RWPE2 (cell line): ENCODE data around the gene PROM1.

Source experiments
- ATAC-seq: fragments of 200-7000 bp; cut with Tn5 transposase; 3 replicates; pipeline ENCODE4 v1.9.1; 2021; ENCODE audit warnings: low read depth
- DNase-seq: peaks from one replicate; pipeline ENCODE4 v3.0.0-alpha.2; 2020; ENCODE audit warnings: low spot score
- H3K27ac ChIP-seq: fragments of 450-650 bp; 2 replicates; pipeline ENCODE4 v1.5.1; 2017; ENCODE audit warnings: mild to moderate bottlenecking; ENCODE audit not compliant: poor library complexity, severe bottlenecking
- H3K27me3 ChIP-seq: fragments of 250-450 bp; sonication (Bioruptor Pico); 2 replicates; pipeline ENCODE4 v1.5.1; 2021; ENCODE audit warnings: mild to moderate bottlenecking, moderate library complexity; ENCODE audit not compliant: insufficient read depth, poor library complexity, severe bottlenecking
- H3K36me3 ChIP-seq: fragments of 250-450 bp; sonication (Bioruptor Pico); 2 replicates; pipeline ENCODE4 v1.5.1; 2020; ENCODE audit warnings: low read depth, mild to moderate bottlenecking, moderate library complexity
- H3K4me1 ChIP-seq: fragments of 250-450 bp; sonication (Bioruptor Pico); 2 replicates; pipeline ENCODE4 v1.5.1; 2021; ENCODE audit warnings: mild to moderate bottlenecking, moderate library complexity; ENCODE audit not compliant: insufficient read depth, poor library complexity, severe bottlenecking
- H3K4me3 ChIP-seq: fragments of 250-450 bp; sonication (Bioruptor Pico); 2 replicates; pipeline ENCODE4 v1.5.1; 2021; ENCODE audit warnings: mild to moderate bottlenecking, moderate library complexity; ENCODE audit not compliant: severe bottlenecking
- H3K9me3 ChIP-seq: fragments of 250-450 bp; sonication (Bioruptor Pico); 2 replicates; pipeline ENCODE4 v1.5.1; 2021; ENCODE audit warnings: mild to moderate bottlenecking, moderate library complexity; ENCODE audit not compliant: severe bottlenecking
- TF ChIP-seq, protein P1 (sequence below): fragments of 450-650 bp; IDR thresholded peaks from one replicate; pipeline ENCODE4 v1.5.1; 2017; ENCODE audit warnings: mild to moderate bottlenecking, moderate library complexity; ENCODE audit not compliant: poor library complexity, severe bottlenecking

PROM1 gene

DNA sequence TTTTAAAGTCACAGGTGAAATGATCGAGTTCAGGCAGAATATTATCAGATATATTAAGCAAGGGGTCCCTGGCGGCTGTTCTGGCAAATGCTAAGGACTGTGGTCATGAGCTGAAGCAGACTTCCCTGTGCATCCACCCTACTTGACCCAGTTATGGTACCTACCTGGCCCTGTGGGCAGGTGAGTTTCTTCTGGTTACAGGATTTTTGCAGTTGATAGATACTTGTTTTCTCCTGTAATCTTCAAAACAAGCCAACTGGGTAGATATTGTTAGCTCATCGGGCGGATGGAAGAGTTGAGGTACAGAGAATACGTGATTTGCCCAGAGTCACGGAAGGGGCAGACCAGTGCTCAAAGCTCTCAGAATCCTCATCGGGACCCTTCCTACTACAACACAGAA is 18.5 kb upstream of the PROM1 start:
- peaks cover 46% of the 10 kb centered on the region for H3K27me3 ChIP-seq
- no peak for DNase-seq
- TF ChIP-seq, protein P1, sequence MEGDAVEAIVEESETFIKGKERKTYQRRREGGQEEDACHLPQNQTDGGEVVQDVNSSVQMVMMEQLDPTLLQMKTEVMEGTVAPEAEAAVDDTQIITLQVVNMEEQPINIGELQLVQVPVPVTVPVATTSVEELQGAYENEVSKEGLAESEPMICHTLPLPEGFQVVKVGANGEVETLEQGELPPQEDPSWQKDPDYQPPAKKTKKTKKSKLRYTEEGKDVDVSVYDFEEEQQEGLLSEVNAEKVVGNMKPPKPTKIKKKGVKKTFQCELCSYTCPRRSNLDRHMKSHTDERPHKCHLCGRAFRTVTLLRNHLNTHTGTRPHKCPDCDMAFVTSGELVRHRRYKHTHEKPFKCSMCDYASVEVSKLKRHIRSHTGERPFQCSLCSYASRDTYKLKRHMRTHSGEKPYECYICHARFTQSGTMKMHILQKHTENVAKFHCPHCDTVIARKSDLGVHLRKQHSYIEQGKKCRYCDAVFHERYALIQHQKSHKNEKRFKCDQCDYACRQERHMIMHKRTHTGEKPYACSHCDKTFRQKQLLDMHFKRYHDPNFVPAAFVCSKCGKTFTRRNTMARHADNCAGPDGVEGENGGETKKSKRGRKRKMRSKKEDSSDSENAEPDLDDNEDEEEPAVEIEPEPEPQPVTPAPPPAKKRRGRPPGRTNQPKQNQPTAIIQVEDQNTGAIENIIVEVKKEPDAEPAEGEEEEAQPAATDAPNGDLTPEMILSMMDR, result no peak
- ATAC-seq, result no peak
- no peaks in the 10 kb centered on the region for H3K4me1 ChIP-seq
- no peaks in the 10 kb centered on the region for H3K36me3 ChIP-seq
- no peak overlapping the region for H3K4me3 ChIP-seq
- H3K9me3 ChIP-seq, result no peaks in the 10 kb centered on the region
- H3K27ac ChIP-seq, result no peak overlapping the region

DNA sequence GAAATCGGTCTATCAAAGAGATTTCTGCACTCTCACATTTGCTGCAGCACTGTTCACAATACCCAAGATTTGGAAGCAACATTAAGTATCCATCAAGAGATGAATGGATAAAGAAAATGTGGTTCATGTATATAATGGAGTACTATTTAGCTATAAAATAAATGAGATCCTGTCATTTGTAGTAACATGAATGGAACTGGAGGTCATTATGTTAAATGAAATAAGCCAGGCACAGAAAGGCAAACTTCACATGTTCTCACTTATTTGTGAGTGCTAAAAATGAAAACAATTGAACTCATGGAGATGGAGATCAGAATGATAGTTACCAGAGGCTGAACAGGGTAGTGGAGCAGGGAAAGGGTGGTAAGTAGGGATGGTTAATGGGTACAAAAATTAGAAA is 17.0 kb upstream of the PROM1 start:
- Histone ChIP-seq H3K27me3 (peaks cover 61% of the 10 kb centered on the region), H3K36me3 (no peaks in the 10 kb centered on the region), H3K4me3 (no peak overlapping the region), H3K27ac (no peak overlapping the region), H3K9me3 (no peaks in the 10 kb centered on the region), H3K4me1 (no peaks in the 10 kb centered on the region)
- no peak for ATAC-seq
- TF ChIP-seq, protein P1, result no peak
- DNase-seq, result no peak

GRCh38 chr4:16092682-16093319 is 9.0 kb upstream of the PROM1 start:
- Histone ChIP-seq H3K36me3 (no peaks in the 10 kb centered on the region), H3K27ac (no peak overlapping the region), H3K9me3 (no peaks in the 10 kb centered on the region), H3K4me3 (no peak overlapping the region), H3K4me1 (no peaks in the 10 kb centered on the region), H3K27me3 (peaks cover 67% of the 10 kb centered on the region)
- ATAC-seq, result no peak
- DNase-seq, result no peak
- TF ChIP-seq, protein P1, result no peak

DNA sequence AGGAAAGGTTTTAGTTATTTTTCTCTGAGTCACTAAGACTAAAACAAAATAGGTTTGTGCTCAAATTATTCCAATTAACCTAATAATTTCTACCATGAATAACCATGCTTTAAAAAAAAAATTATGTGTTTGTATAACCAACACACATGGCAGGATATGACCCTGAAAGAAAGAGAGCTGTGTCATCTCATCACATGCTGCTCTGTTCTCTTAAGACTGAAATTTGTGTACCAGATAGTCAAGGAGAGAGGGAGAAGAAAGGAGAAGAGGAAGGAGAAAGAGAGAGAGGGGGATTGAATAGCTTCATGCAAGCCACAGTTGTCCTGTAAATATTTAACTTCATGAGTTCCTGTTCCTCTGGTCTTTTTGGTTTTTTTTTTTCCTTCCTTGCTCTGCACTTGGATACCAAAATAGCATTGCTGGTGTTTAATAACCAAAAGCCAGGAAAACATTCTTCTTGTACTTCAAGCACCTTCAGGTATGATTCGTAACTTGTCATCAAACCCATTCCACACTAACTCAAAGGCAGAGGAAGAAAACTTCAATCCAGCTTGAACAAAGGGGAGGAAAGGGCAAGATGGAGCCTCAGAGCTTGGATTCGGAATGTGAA is 6.4 kb upstream of the PROM1 start:
- H3K27me3 ChIP-seq, result peaks cover 67% of the 10 kb centered on the region
- no peak overlapping the region for H3K4me3 ChIP-seq
- ATAC-seq, result no peak
- no peaks in the 10 kb centered on the region for H3K4me1 ChIP-seq
- no peak for DNase-seq
- TF ChIP-seq, protein P1, result no peak
- no peak overlapping the region for H3K27ac ChIP-seq
- no peaks in the 10 kb centered on the region for H3K9me3 ChIP-seq
- H3K36me3 ChIP-seq, result no peaks in the 10 kb centered on the region

DNA sequence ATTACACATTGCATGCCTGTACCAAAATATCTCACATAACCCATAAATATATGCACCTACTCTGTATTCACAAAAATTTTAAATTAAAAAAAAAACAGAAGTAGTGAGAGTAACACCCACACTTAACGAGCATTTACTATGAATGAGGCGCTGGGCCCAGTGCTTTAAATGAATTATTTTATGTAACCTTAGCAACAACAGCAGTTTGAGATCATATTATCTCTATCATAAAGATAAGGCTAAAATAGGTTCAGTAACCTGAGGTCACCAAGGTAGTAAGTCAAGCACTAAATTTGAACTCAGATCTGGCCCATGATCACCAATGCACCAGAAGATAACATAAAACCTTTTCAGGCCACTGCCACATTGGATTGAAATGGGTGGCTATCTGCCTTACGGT is 5.3 kb upstream of the PROM1 start:
- Histone ChIP-seq H3K27ac (no peak overlapping the region), H3K27me3 (peaks cover 71% of the 10 kb centered on the region), H3K4me1 (no peaks in the 10 kb centered on the region), H3K36me3 (no peaks in the 10 kb centered on the region), H3K9me3 (no peaks in the 10 kb centered on the region), H3K4me3 (no peak overlapping the region)
- TF ChIP-seq, protein P1, result no peak
- ATAC-seq, result no peak
- no peak for DNase-seq
